Measurements from ENCODE around the gene KCNIP4. TPM values are rescaled to one million over a fixed set of nuclear protein-coding genes. Genes with fewer than 3 reads are reported as not detected.

Gene KCNIP4
- total RNA-seq, 1 donor from 2014 or later: 0.53 TPM

- H3K27me3 ChIP-seq (ENCODE audit: control insufficient read depth, insufficient read depth, low read length): no peaks in the 10 kb centered on the region
- no peak for TF ChIP-seq CTCF (IDR thresholded peaks at IDR 0.05; ENCODE audit: insufficient read depth, low read length, severe bottlenecking)
- no peak overlapping the region for H3K4me3 ChIP-seq (ENCODE audit: low read depth, low read length)
- DNase-seq (ENCODE audit: low read depth) (no peak), FAIRE-seq (no peak)
- H3K36me3 ChIP-seq (ENCODE audit: control insufficient read depth, insufficient read depth, low read length): no peaks in the 10 kb centered on the region
Measured at GRCh38 chr4:21554066-21554465, 394.5 kb downstream of the KCNIP4 start.

GRCh38 chr4:21552455-21552854, 396.1 kb downstream of the KCNIP4 start:
- no peak overlapping the region for H3K4me3 ChIP-seq (ENCODE audit: low read depth, low read length)
- no peak for FAIRE-seq

GRCh38 chr4:21544955-21545354, 403.6 kb downstream of the KCNIP4 start:
- no peak for TF ChIP-seq CTCF (IDR thresholded peaks at IDR 0.05; ENCODE audit: insufficient read depth, low read length, severe bottlenecking)
- Histone ChIP-seq H3K36me3 (ENCODE audit: control insufficient read depth, insufficient read depth, low read length) (no peaks in the 10 kb centered on the region), H3K4me3 (ENCODE audit: low read depth, low read length) (no peak overlapping the region), H3K27me3 (ENCODE audit: control insufficient read depth, insufficient read depth, low read length) (no peaks in the 10 kb centered on the region)
- DNase-seq (ENCODE audit: low read depth): no peak
- FAIRE-seq: no peak

More at GRCh38 chr4:21552455-21552854, 396.1 kb downstream of the KCNIP4 start:
- H3K36me3 ChIP-seq (ENCODE audit: control insufficient read depth, insufficient read depth, low read length): no peaks in the 10 kb centered on the region
- no peak for DNase-seq (ENCODE audit: low read depth)
- TF ChIP-seq CTCF (IDR thresholded peaks at IDR 0.05; ENCODE audit: insufficient read depth, low read length, severe bottlenecking): no peak
- no peaks in the 10 kb centered on the region for H3K27me3 ChIP-seq (ENCODE audit: control insufficient read depth, insufficient read depth, low read length)

- H3K36me3 ChIP-seq (ENCODE audit: control insufficient read depth, insufficient read depth, low read length): no peaks in the 10 kb centered on the region
- no peak overlapping the region for H3K4me3 ChIP-seq (ENCODE audit: low read depth, low read length)
- no peaks in the 10 kb centered on the region for H3K27me3 ChIP-seq (ENCODE audit: control insufficient read depth, insufficient read depth, low read length)
- FAIRE-seq: no peak
- no peak for TF ChIP-seq CTCF (IDR thresholded peaks at IDR 0.05; ENCODE audit: insufficient read depth, low read length, severe bottlenecking)
- DNase-seq (ENCODE audit: low read depth): no peak
Measured at GRCh38 chr4:21544415-21544814, 404.2 kb downstream of the KCNIP4 start.

GRCh38 chr4:21543514-21543913, 405.1 kb downstream of the KCNIP4 start:
- DNase-seq (ENCODE audit: low read depth) (no peak), FAIRE-seq (no peak)
- H3K36me3 ChIP-seq (ENCODE audit: control insufficient read depth, insufficient read depth, low read length): no peaks in the 10 kb centered on the region
- no peak overlapping the region for H3K4me3 ChIP-seq (ENCODE audit: low read depth, low read length)
- no peak for TF ChIP-seq CTCF (IDR thresholded peaks at IDR 0.05; ENCODE audit: insufficient read depth, low read length, severe bottlenecking)
- H3K27me3 ChIP-seq (ENCODE audit: control insufficient read depth, insufficient read depth, low read length): no peaks in the 10 kb centered on the region

GRCh38 chr4:21535898-21536297, 412.7 kb downstream of the KCNIP4 start:
- TF ChIP-seq CTCF (IDR thresholded peaks at IDR 0.05; ENCODE audit: insufficient read depth, low read length, severe bottlenecking): no peak
- DNase-seq (ENCODE audit: low read depth) (no peak), FAIRE-seq (no peak)
- Histone ChIP-seq H3K36me3 (ENCODE audit: control insufficient read depth, insufficient read depth, low read length) (no peaks in the 10 kb centered on the region), H3K27me3 (ENCODE audit: control insufficient read depth, insufficient read depth, low read length) (no peaks in the 10 kb centered on the region), H3K4me3 (ENCODE audit: low read depth, low read length) (no peak overlapping the region)

All from bronchial epithelial cell (primary cell).